Spleen (tissue), 7 donors: ENCODE results near the gene DUSP9.

Experiments
- CTCF ChIP-seq, 11 experiments: fragments of 200-600 bp in 7 of 11; fragments of 450-650 bp in 4 of 11; sonication (generic) in 4 of 11; IDR thresholded peaks in 8 of 11; conservative IDR thresholded peaks in 3 of 11; 1 replicate in 7 of 11; 2 replicates in 4 of 11; pipeline versions ENCODE4 v1.4.0 to v1.8.0; 2016 to 2021; ENCODE audit warnings: antibody characterized with exemption in 11 of 11, inconsistent platforms in 4 of 11, mild to moderate bottlenecking in 1 of 11
- POLR2A ChIP-seq, 3 donors: fragments of 450-650 bp; IDR thresholded peaks; one replicate each; pipeline ENCODE4 v1.5.1; 2017; ENCODE audit warnings: antibody characterized with exemption in 3 of 3, mild to moderate bottlenecking in 1 of 3
- donor health status: DM: no; HTN: no; CAD: no; lungs with moderate emphysema.
- donor health status: DM: no; HTN: no; CAD: no.
- donor health status: DM: no; HTN: no; CAD: no.

- TF ChIP-seq CTCF (IDR thresholded peaks at IDR 0.05 in 8 of 11, conservative IDR thresholded peaks at IDR 0.05 in 3 of 11) (no peak), POLR2A (IDR thresholded peaks at IDR 0.05) (no peak)
These were observed 12.8 kb upstream of the DUSP9 start for GRCh38 chrX:153634236-153634635.
